ENCODE measurements around the gene C1GALT1. TPM values are rescaled to one million over a fixed set of nuclear protein-coding genes. Genes with fewer than 3 reads are reported as not detected.
A peak's percentile ranks its signal among the peaks of the same experiment; 100 is the strongest.

C1GALT1 gene
- polyA plus RNA-seq, 3 donors = 12.5 to 47.7 (median 45.1) TPM

GRCh38 chr7:7176406-7177043 is 5.8 kb upstream of the C1GALT1 start:
- WGBS (ENCODE audit: insufficient coverage) = 0% methylated on average over 2 of the region's 4 CpGs
- H3K4me3 ChIP-seq (replicated peaks in 1 of 3; ENCODE audit: low read depth in 2 of 3, low read length in 3 of 3) = peak overlapping the region in 1 of 3 experiments; percentile 18
- Mint-ChIP-seq H3K4me3 (peak overlapping the region in 1 of 2 donors; percentile 48), H3K27ac (peak overlapping the region; percentile 43 to 87 (median 84)), H3K27me3 (ENCODE audit: low read depth in 3 of 3) (peaks cover 0 to 2% (median 0%) of the 10 kb centered on the region in 3 donors), H3K9me3 (peaks cover 4 to 14% (median 7%) of the 10 kb centered on the region in 7 donors), H3K4me1 (peaks cover 23% of the 10 kb centered on the region), H3K36me3 (peaks cover 0 to 7% of the 10 kb centered on the region in 2 donors)
- no peaks in the 10 kb centered on the region for H3K36me3 ChIP-seq (replicated peaks in 1 of 2; ENCODE audit: control insufficient read depth in 1 of 2, insufficient read depth in 2 of 2, low read length in 2 of 2)
- H3K4me2 ChIP-seq (replicated peaks; ENCODE audit: extremely low read depth, low read length, poor library complexity, severe bottlenecking) = peak overlapping the region; percentile 49
- H3K4me1 ChIP-seq (ENCODE audit: control insufficient read depth in 1 of 2, insufficient read depth in 2 of 2, low read length in 2 of 2) = peaks cover 22 to 28% of the 10 kb centered on the region in 2 donors
- no peaks in the 10 kb centered on the region for H4K20me1 ChIP-seq (ENCODE audit: insufficient read depth, low read length)
- no peak for TF ChIP-seq CTCF (IDR thresholded peaks at IDR 0.05)
- H3K9me3 ChIP-seq (replicated peaks in 1 of 2; ENCODE audit: control insufficient read depth in 1 of 2, insufficient read depth in 1 of 2, low read length in 2 of 2) = no peaks in the 10 kb centered on the region
- no peak overlapping the region for H3K9ac ChIP-seq (ENCODE audit: insufficient read depth, low read length, poor library complexity, severe bottlenecking)
- intact Hi-C loops (cut with micrococcal nuclease) = loop anchor here in 1 of 2 donors (10.0 kb wide), 1 partner anchor 388 kb away; the partner anchor contains the start of gene MIOS
- H2AFZ ChIP-seq (ENCODE audit: insufficient read depth, low read depth, low read length, poor library complexity, severe bottlenecking) = no peak overlapping the region
- no peaks in the 10 kb centered on the region for H3K79me2 ChIP-seq (ENCODE audit: insufficient read depth, low read length)
- DNase-seq = peak; percentile 65 to 89 (median 88)
- H3K27ac ChIP-seq (ENCODE audit: low read depth in 1 of 2, low read length in 2 of 2) = peak overlapping the region in 1 of 2 donors; percentile 54
- H3K27me3 ChIP-seq (ENCODE audit: control insufficient read depth in 2 of 2, insufficient read depth in 2 of 2, low read length in 2 of 2) = no peaks in the 10 kb centered on the region

GRCh38 chr7:7177044-7177517 is 5.3 kb upstream of the C1GALT1 start:
- no peak for TF ChIP-seq CTCF (IDR thresholded peaks at IDR 0.05)
- H3K4me3 ChIP-seq (replicated peaks in 1 of 3; ENCODE audit: low read depth in 2 of 3, low read length in 3 of 3) = no peak overlapping the region
- no CpG with 5 or more reads among the region's 1 CpG for WGBS (ENCODE audit: insufficient coverage)
- H4K20me1 ChIP-seq (ENCODE audit: insufficient read depth, low read length) = no peaks in the 10 kb centered on the region
- no peak overlapping the region for H2AFZ ChIP-seq (ENCODE audit: insufficient read depth, low read depth, low read length, poor library complexity, severe bottlenecking)
- no peaks in the 10 kb centered on the region for H3K36me3 ChIP-seq (replicated peaks in 1 of 2; ENCODE audit: control insufficient read depth in 1 of 2, insufficient read depth in 2 of 2, low read length in 2 of 2)
- intact Hi-C loops (cut with micrococcal nuclease) = loop anchor here in 1 of 2 donors (10.0 kb wide), 1 partner anchor 388 kb away; the partner anchor contains the start of gene MIOS
- Mint-ChIP-seq H3K4me1 (peaks cover 28% of the 10 kb centered on the region), H3K9me3 (peaks cover 3 to 11% (median 6%) of the 10 kb centered on the region in 7 donors), H3K27ac (peak overlapping the region; percentile 43 to 87 (median 84)), H3K4me3 (peak overlapping the region in 1 of 2 donors; percentile 48), H3K27me3 (ENCODE audit: low read depth in 3 of 3) (peaks cover 0 to 2% (median 0%) of the 10 kb centered on the region in 3 donors), H3K36me3 (peaks cover 0 to 7% of the 10 kb centered on the region in 2 donors)
- H3K9me3 ChIP-seq (replicated peaks in 1 of 2; ENCODE audit: control insufficient read depth in 1 of 2, insufficient read depth in 1 of 2, low read length in 2 of 2) = no peaks in the 10 kb centered on the region
- peaks cover 23 to 30% of the 10 kb centered on the region in 2 donors for H3K4me1 ChIP-seq (ENCODE audit: control insufficient read depth in 1 of 2, insufficient read depth in 2 of 2, low read length in 2 of 2)
- H3K27ac ChIP-seq (ENCODE audit: low read depth in 1 of 2, low read length in 2 of 2) = peak overlapping the region in 1 of 2 donors; percentile 54
- H3K27me3 ChIP-seq (ENCODE audit: control insufficient read depth in 2 of 2, insufficient read depth in 2 of 2, low read length in 2 of 2) = no peaks in the 10 kb centered on the region
- H3K4me2 ChIP-seq (replicated peaks; ENCODE audit: extremely low read depth, low read length, poor library complexity, severe bottlenecking) = peak overlapping the region; percentile 49
- H3K79me2 ChIP-seq (ENCODE audit: insufficient read depth, low read length) = no peaks in the 10 kb centered on the region
- DNase-seq = peak in 1 of 3 donors; percentile 31
- no peak overlapping the region for H3K9ac ChIP-seq (ENCODE audit: insufficient read depth, low read length, poor library complexity, severe bottlenecking)
